Measurements from ENCODE around the gene HSD17B12. TPM values are rescaled to one million over a fixed set of nuclear protein-coding genes. Genes with fewer than 3 reads are reported as not detected.

Gene HSD17B12
- total and polyA plus RNA-seq, 2 donors (not counting 3 experiments of a cell fraction or from before 2014, with no cell fraction given) = 41.5 to 96.5 TPM

GRCh38 chr11:43823316-43823715 lies 142.8 kb downstream of the HSD17B12 start:
- Histone ChIP-seq H3K27me3 (ENCODE audit: control insufficient read depth in 2 of 2, insufficient read depth in 2 of 2, low read length in 2 of 2) (no peaks in the 10 kb centered on the region), H3K9me3 (replicated peaks; ENCODE audit: control insufficient read depth, insufficient read depth, low read length) (no peaks in the 10 kb centered on the region), H3K4me1 (ENCODE audit: control insufficient read depth, extremely low read depth, insufficient read depth, low read length) (no peaks in the 10 kb centered on the region), H3K36me3 (ENCODE audit: control insufficient read depth in 2 of 2, extremely low read depth in 1 of 2, insufficient read depth in 2 of 2, low read length in 2 of 2) (peaks cover 2 to 3% of the 10 kb centered on the region in 2 experiments), H4K20me1 (replicated peaks; ENCODE audit: control insufficient read depth, extremely low read depth, insufficient read depth, low read length) (no peaks in the 10 kb centered on the region), H3K4me3 (replicated peaks in 1 of 3; ENCODE audit: insufficient read depth in 1 of 3, low read depth in 1 of 3, low read length in 3 of 3) (no peak overlapping the region), H2AFZ (ENCODE audit: low read depth, low read length) (no peak overlapping the region), H3K79me2 (ENCODE audit: control insufficient read depth, insufficient read depth, low read length) (no peaks in the 10 kb centered on the region), H3K4me2 (ENCODE audit: insufficient read depth, low read length) (no peak overlapping the region), H3K9ac (replicated peaks; ENCODE audit: extremely low read depth, insufficient read depth, low read length) (no peak overlapping the region), H3K9me1 (replicated peaks; ENCODE audit: control insufficient read depth, extremely low read depth, insufficient read depth, low read length) (no peaks in the 10 kb centered on the region), H3K27ac (ENCODE audit: insufficient read depth, low read depth, low read length) (no peak overlapping the region)
- no peak for TF ChIP-seq FOS (IDR thresholded peaks at IDR 0.05; ENCODE audit: borderline replicate concordance, insufficient read depth, low read length)
- no peak for TF ChIP-seq GATA2 (IDR thresholded peaks at IDR 0.05; ENCODE audit: insufficient read depth, insufficient read length, low read depth, low read length)
- no peak for TF ChIP-seq POLR2AphosphoS5 (IDR thresholded peaks at IDR 0.05; ENCODE audit: insufficient read depth, low read depth, low read length)
- TF ChIP-seq MAX (IDR thresholded peaks at IDR 0.05; ENCODE audit: insufficient read depth, insufficient read length) = no peak
- no peak for TF ChIP-seq POLR2A (IDR thresholded peaks at IDR 0.05; ENCODE audit: low read depth, low read length)
- TF ChIP-seq JUN (IDR thresholded peaks at IDR 0.05; ENCODE audit: borderline replicate concordance, insufficient read depth, insufficient read length, low read depth) = no peak
- no peak for TF ChIP-seq MYC (IDR thresholded peaks at IDR 0.05; ENCODE audit: low read depth, low read length)
- no peak for TF ChIP-seq EZH2 (IDR thresholded peaks at IDR 0.05; ENCODE audit: borderline replicate concordance, low read depth, low read length, severe bottlenecking)
- no peak for TF ChIP-seq CTCF (IDR thresholded peaks at IDR 0.05; ENCODE audit: extremely low read depth in 1 of 2, insufficient read depth in 1 of 2, low read depth in 1 of 2, low read length in 2 of 2)
- BruUV-seq (replicated peaks) = no TSS peak
- ChIA-PET POLR2A (no interaction called here), CTCF (interaction anchor here (0.7 to 4.7 kb wide), 2 partner anchors 15 to 27 kb away, joined by 3 to 85 read pairs; no protein-coding TSS in a partner anchor)
- dilution Hi-C loops (cut with MboI; ENCODE audit: extremely low pct_ligation_motif_present, low sequenced_read_pairs) (no loop called here), intact Hi-C loops (cut with micrococcal nuclease) (no loop called here)
- no peak for DNase-seq (ENCODE audit: low read depth, low spot score)
- no peak for FAIRE-seq

Data from endothelial cell of umbilical vein (primary cell).